Liver (tissue), 3 donors: ENCODE results near the gene CFAP61.

ENCODE experiments used
- CTCF ChIP-seq: fragments of 150-350 bp; IDR thresholded peaks from 2 replicates; pipeline ENCODE4 v1.5.1; 2017; ENCODE audit warnings: improper control_type of control experiment, low read depth, low read length; ENCODE audit not compliant: missing input control
- JUND ChIP-seq, 2 donors: IDR thresholded peaks; 2 replicates each; pipeline ENCODE4 v1.6.1; 2016; ENCODE audit warnings: antibody characterized with exemption in 2 of 2
- RAD21 ChIP-seq, 2 donors: IDR thresholded peaks; 2 replicates each; pipeline ENCODE4 v1.6.1; 2016; ENCODE audit warnings: antibody characterized with exemption in 2 of 2, mild to moderate bottlenecking in 2 of 2
- RXRA ChIP-seq, 2 donors: IDR thresholded peaks; 2 replicates each; pipeline ENCODE4 v1.6.1; 2017 to 2018; ENCODE audit warnings: antibody characterized with exemption in 2 of 2, mild to moderate bottlenecking in 1 of 2
- SP1 ChIP-seq: IDR thresholded peaks from 2 replicates; pipeline ENCODE4 v1.6.1; 2018; ENCODE audit warnings: antibody characterized with exemption, mild to moderate bottlenecking
- TAF1 ChIP-seq: conservative IDR thresholded peaks from 2 replicates; pipeline ENCODE4 v1.6.1; 2016; ENCODE audit warnings: antibody characterized with exemption, mild to moderate bottlenecking
- TF ChIP-seq, protein P1 (sequence below): IDR thresholded peaks from 2 replicates; pipeline ENCODE4 v1.6.1; 2016; ENCODE audit warnings: antibody characterized with exemption, mild to moderate bottlenecking
- TF ChIP-seq, protein P2 (sequence below): IDR thresholded peaks from 2 replicates; pipeline ENCODE4 v1.6.1; 2016; ENCODE audit warnings: antibody characterized with exemption
- donor health status: healthy.
- donor health status: healthy.

DNA sequence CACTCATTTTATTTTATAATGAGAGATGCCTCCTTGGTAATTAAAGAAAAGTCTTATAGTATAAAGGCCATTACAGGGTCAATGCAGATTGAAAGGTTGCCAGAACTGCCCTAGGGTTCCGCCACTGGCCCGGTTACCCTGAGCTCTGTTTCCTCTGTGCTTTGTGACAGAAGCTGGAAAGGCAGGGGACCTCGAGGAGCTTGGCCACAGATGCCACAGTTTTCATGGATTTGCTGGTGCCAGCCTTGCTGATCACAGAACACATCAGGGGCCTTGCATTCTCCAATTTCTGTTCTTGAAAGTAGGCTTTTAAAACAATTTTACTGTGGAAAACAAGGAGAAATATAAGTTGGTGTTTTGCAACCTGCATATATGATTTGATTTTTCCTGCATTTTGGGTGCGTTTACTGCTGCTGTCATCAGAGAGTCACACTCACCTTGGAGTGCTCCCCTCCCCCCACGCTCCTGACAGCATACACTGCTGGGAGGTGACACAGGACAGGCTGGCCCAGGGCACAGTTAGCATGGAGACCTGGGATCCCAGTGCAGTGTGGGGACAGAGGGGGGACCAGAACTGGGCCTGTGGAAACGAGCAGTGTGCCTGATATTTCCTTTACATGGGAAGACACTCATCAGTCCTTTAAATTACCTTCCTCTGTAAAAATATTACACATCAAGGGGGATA, 142.8 kb downstream of the CFAP61 start:
- TF ChIP-seq, protein P1, sequence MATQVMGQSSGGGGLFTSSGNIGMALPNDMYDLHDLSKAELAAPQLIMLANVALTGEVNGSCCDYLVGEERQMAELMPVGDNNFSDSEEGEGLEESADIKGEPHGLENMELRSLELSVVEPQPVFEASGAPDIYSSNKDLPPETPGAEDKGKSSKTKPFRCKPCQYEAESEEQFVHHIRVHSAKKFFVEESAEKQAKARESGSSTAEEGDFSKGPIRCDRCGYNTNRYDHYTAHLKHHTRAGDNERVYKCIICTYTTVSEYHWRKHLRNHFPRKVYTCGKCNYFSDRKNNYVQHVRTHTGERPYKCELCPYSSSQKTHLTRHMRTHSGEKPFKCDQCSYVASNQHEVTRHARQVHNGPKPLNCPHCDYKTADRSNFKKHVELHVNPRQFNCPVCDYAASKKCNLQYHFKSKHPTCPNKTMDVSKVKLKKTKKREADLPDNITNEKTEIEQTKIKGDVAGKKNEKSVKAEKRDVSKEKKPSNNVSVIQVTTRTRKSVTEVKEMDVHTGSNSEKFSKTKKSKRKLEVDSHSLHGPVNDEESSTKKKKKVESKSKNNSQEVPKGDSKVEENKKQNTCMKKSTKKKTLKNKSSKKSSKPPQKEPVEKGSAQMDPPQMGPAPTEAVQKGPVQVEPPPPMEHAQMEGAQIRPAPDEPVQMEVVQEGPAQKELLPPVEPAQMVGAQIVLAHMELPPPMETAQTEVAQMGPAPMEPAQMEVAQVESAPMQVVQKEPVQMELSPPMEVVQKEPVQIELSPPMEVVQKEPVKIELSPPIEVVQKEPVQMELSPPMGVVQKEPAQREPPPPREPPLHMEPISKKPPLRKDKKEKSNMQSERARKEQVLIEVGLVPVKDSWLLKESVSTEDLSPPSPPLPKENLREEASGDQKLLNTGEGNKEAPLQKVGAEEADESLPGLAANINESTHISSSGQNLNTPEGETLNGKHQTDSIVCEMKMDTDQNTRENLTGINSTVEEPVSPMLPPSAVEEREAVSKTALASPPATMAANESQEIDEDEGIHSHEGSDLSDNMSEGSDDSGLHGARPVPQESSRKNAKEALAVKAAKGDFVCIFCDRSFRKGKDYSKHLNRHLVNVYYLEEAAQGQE, result no peak
- TF ChIP-seq CTCF (no peak), JUND (IDR thresholded peaks at IDR 0.05) (no peak), RXRA (IDR thresholded peaks at IDR 0.05) (no peak), SP1 (no peak), RAD21 (IDR thresholded peaks at IDR 0.05) (no peak), TAF1 (no peak)
- TF ChIP-seq, protein P2, sequence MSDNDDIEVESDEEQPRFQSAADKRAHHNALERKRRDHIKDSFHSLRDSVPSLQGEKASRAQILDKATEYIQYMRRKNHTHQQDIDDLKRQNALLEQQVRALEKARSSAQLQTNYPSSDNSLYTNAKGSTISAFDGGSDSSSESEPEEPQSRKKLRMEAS, result no peak
